BE2C (cell line): ENCODE results near the gene UFSP2.

Source experiments
- DNase-seq: peaks from one replicate; pipeline ENCODE4 v3.0.0-alpha.2; 2020
- H3K27me3 ChIP-seq: fragments of 250-450 bp; sonication (Bioruptor Pico); 2 replicates; pipeline ENCODE4 v1.5.1; 2020; ENCODE audit warnings: mild to moderate bottlenecking
- H3K36me3 ChIP-seq: fragments of 250-450 bp; sonication (Bioruptor Pico); 2 replicates; pipeline ENCODE4 v1.5.1; 2020; ENCODE audit warnings: mild to moderate bottlenecking
- H3K4me1 ChIP-seq: fragments of 250-450 bp; sonication (Bioruptor Pico); 2 replicates; pipeline ENCODE4 v1.5.1; 2020
- H3K4me3 ChIP-seq: 2 replicates; pipeline ENCODE4 v1.5.1; 2011; ENCODE audit warnings: low read depth, low read length
- H3K9me3 ChIP-seq: fragments of 250-450 bp; sonication (Bioruptor Pico); 2 replicates; pipeline ENCODE4 v1.5.1; 2020
- CTCF ChIP-seq: IDR thresholded peaks from 2 replicates; pipeline ENCODE4 v1.5.1; 2012; ENCODE audit warnings: mild to moderate bottlenecking, low read depth, low read length

UFSP2 gene

GRCh38 chr4:185421366-185422124 lies 4.2 kb downstream of the UFSP2 start:
- H3K36me3 ChIP-seq, result peaks cover 5% of the 10 kb centered on the region
- H3K27me3 ChIP-seq, result no peaks in the 10 kb centered on the region
- H3K4me1 ChIP-seq, result no peaks in the 10 kb centered on the region
- H3K9me3 ChIP-seq, result no peaks in the 10 kb centered on the region
- DNase-seq, result no peak
- no peak for TF ChIP-seq CTCF
- no peak overlapping the region for H3K4me3 ChIP-seq

GRCh38 chr4:185416955-185417354 lies 8.8 kb downstream of the UFSP2 start:
- Histone ChIP-seq H3K9me3 (no peaks in the 10 kb centered on the region), H3K4me1 (no peaks in the 10 kb centered on the region), H3K4me3 (no peak overlapping the region), H3K36me3 (peaks cover 20% of the 10 kb centered on the region), H3K27me3 (no peaks in the 10 kb centered on the region)
- no peak for DNase-seq
- no peak for TF ChIP-seq CTCF

GRCh38 chr4:185412412-185412811 lies 13.4 kb downstream of the UFSP2 start:
- TF ChIP-seq CTCF, result no peak
- Histone ChIP-seq H3K27me3 (no peaks in the 10 kb centered on the region), H3K36me3 (peaks cover 27% of the 10 kb centered on the region), H3K4me3 (no peak overlapping the region), H3K9me3 (no peaks in the 10 kb centered on the region), H3K4me1 (no peaks in the 10 kb centered on the region)
- DNase-seq, result no peak

GRCh38 chr4:185411849-185412248 lies 13.9 kb downstream of the UFSP2 start:
- Histone ChIP-seq H3K9me3 (no peaks in the 10 kb centered on the region), H3K4me3 (no peak overlapping the region), H3K27me3 (no peaks in the 10 kb centered on the region), H3K36me3 (peaks cover 24% of the 10 kb centered on the region), H3K4me1 (no peaks in the 10 kb centered on the region)
- no peak for TF ChIP-seq CTCF
- DNase-seq, result no peak

GRCh38 chr4:185408432-185408831 lies 17.3 kb downstream of the UFSP2 start:
- Histone ChIP-seq H3K27me3 (no peaks in the 10 kb centered on the region), H3K36me3 (peaks cover 17% of the 10 kb centered on the region), H3K9me3 (no peaks in the 10 kb centered on the region), H3K4me3 (no peak overlapping the region), H3K4me1 (no peaks in the 10 kb centered on the region)
- DNase-seq, result no peak
- TF ChIP-seq CTCF, result no peak

- H3K9me3 ChIP-seq, result no peaks in the 10 kb centered on the region
- peaks cover 18% of the 10 kb centered on the region for H3K36me3 ChIP-seq
- no peaks in the 10 kb centered on the region for H3K27me3 ChIP-seq
- no peaks in the 10 kb centered on the region for H3K4me1 ChIP-seq
- no peak overlapping the region for H3K4me3 ChIP-seq
- no peak for TF ChIP-seq CTCF
- DNase-seq, result no peak
Observed at GRCh38 chr4:185405296-185405999, 20.3 kb downstream of the UFSP2 start.
